IMR-90 (cell line): Measurements from ENCODE around the gene ACAP1. TPM values are rescaled to one million over a fixed set of nuclear protein-coding genes. Genes with fewer than 3 reads are reported as not detected.

Source experiments
- ATAC-seq: fragments of 200-7000 bp; cut with Tn5 transposase; 2 replicates; pipeline ENCODE4 v1.9.1; 2020; ENCODE audit warnings: low read depth, mild to moderate bottlenecking, moderate library complexity
- BruUV-seq: library from RNA; stranded (reverse); fragments of 400-500 nt; replicated peaks from 2 replicates; lab custom pipeline; 2021; lab: Mats Ljungman, UMichigan
- CTCF ChIA-PET: fragments of 300-600 bp; formaldehyde crosslinking; extraction: SDS; loops from one replicate; lab custom pipeline; 2021; ENCODE audit warnings: antibody characterized with exemption; lab: Yijun Ruan, JAX
- POLR2A ChIA-PET: fragments of 300-600 bp; sonication (Branson Sonifier 250); formaldehyde crosslinking; loops from one replicate; lab custom pipeline; 2022; ENCODE audit warnings: antibody characterized with exemption; ENCODE audit not compliant: unreplicated experiment; lab: Charles Lee
- DNase-seq: peaks from one replicate; pipeline ENCODE4 v3.0.0; 2013
- H2AFZ ChIP-seq: replicated peaks from 2 replicates; pipeline ENCODE3; 2013; ENCODE audit warnings: low read length, mild to moderate bottlenecking; ENCODE audit not compliant: poor library complexity
- H2AK5ac ChIP-seq: 2 replicates; pipeline ENCODE4 v1.6.1; 2013; ENCODE audit warnings: low read depth, low read length, inconsistent platforms
- H2AK9ac ChIP-seq: replicated peaks from 2 replicates; pipeline ENCODE3; 2013; ENCODE audit warnings: mild to moderate bottlenecking, low read depth, low read length, moderate library complexity; ENCODE audit not compliant: poor library complexity
- H2BK120ac ChIP-seq: 2 replicates; pipeline ENCODE4 v1.6.1; 2013; ENCODE audit warnings: low read depth, low read length, inconsistent platforms
- H2BK15ac ChIP-seq: 3 replicates; pipeline ENCODE4 v1.6.1; 2013; ENCODE audit warnings: low read depth, low read length, inconsistent platforms
- H2BK20ac ChIP-seq: 2 replicates; pipeline ENCODE4 v1.6.1; 2013; ENCODE audit warnings: low read depth, mild to moderate bottlenecking, inconsistent platforms, low read length, moderate library complexity
- H2BK5ac ChIP-seq: 2 replicates; pipeline ENCODE4 v1.6.1; 2013; ENCODE audit warnings: mild to moderate bottlenecking, low read depth, low read length, inconsistent platforms; ENCODE audit not compliant: poor library complexity, severe bottlenecking
- H3K14ac ChIP-seq: replicated peaks from 2 replicates; pipeline ENCODE4 v1.6.1; 2013; ENCODE audit warnings: low read depth, low read length, inconsistent platforms
- H3K18ac ChIP-seq: 2 replicates; pipeline ENCODE4 v1.6.1; 2013; ENCODE audit warnings: low read depth, low read length, control low read depth
- H3K23ac ChIP-seq: 2 replicates; pipeline ENCODE4 v1.6.1; 2013; ENCODE audit warnings: low read depth, low read length, inconsistent platforms
- H3K27ac ChIP-seq: 2 replicates; pipeline ENCODE4 v1.5.1; 2013; ENCODE audit warnings: mild to moderate bottlenecking, control low read depth, low read length; ENCODE audit not compliant: insufficient read depth
- H3K27me3 ChIP-seq: 2 replicates; pipeline ENCODE4 v1.6.1; 2013; ENCODE audit warnings: low read length; ENCODE audit not compliant: control insufficient read depth, insufficient read depth
- H3K36me3 ChIP-seq: 2 replicates; pipeline ENCODE4 v1.6.1; 2013; ENCODE audit warnings: low read length, mixed read lengths; ENCODE audit not compliant: control insufficient read depth, insufficient read depth
- H3K4ac ChIP-seq: 2 replicates; pipeline ENCODE4 v1.6.1; 2013; ENCODE audit warnings: low read depth, low read length, inconsistent platforms
- H3K4me1 ChIP-seq: 2 replicates; pipeline ENCODE4 v1.6.1; 2013; ENCODE audit warnings: low read length, mixed read lengths; ENCODE audit not compliant: control insufficient read depth, insufficient read depth
- H3K4me2 ChIP-seq: 2 replicates; pipeline ENCODE4 v1.6.1; 2013; ENCODE audit warnings: low read depth, mild to moderate bottlenecking, control low read depth, low read length, moderate library complexity
- H3K4me3 ChIP-seq: 2 replicates; pipeline ENCODE4 v1.5.1; 2013; ENCODE audit warnings: low read depth, mild to moderate bottlenecking, control low read depth, low read length, moderate library complexity; ENCODE audit not compliant: insufficient read depth
- H3K56ac ChIP-seq: 2 replicates; pipeline ENCODE4 v1.6.1; 2013; ENCODE audit warnings: low read length, inconsistent platforms; ENCODE audit not compliant: insufficient read depth; ENCODE audit errors: extremely low read depth
- H3K79me1 ChIP-seq, 2 experiments: 2 replicates each; pipeline ENCODE4 v1.6.1; 2013; ENCODE audit warnings: low read length in 2 of 2, inconsistent platforms in 1 of 2, low read depth in 1 of 2
- H3K9ac ChIP-seq: 2 replicates; pipeline ENCODE4 v1.6.1; 2013; ENCODE audit warnings: low read depth, low read length, control low read depth
- H3K9me1 ChIP-seq: 2 replicates; pipeline ENCODE4 v1.6.1; 2013; ENCODE audit warnings: low read length, inconsistent platforms; ENCODE audit not compliant: insufficient read depth
- H3K9me3 ChIP-seq: 2 replicates; pipeline ENCODE4 v1.6.1; 2013; ENCODE audit warnings: low read length; ENCODE audit not compliant: control insufficient read depth, insufficient read depth
- H4K20me1 ChIP-seq: 2 replicates; pipeline ENCODE4 v1.6.1; 2013; ENCODE audit warnings: low read length, inconsistent platforms; ENCODE audit not compliant: insufficient read depth
- H4K5ac ChIP-seq: 2 replicates; pipeline ENCODE4 v1.6.1; 2013; ENCODE audit warnings: mild to moderate bottlenecking, low read depth, low read length, control low read depth
- H4K8ac ChIP-seq, 2 experiments: 2 replicates each; pipeline ENCODE4 v1.6.1; 2013; ENCODE audit warnings: low read depth in 2 of 2, low read length in 2 of 2, control low read depth in 1 of 2, inconsistent platforms in 1 of 2
- H4K91ac ChIP-seq: 2 replicates; pipeline ENCODE4 v1.6.1; 2013; ENCODE audit warnings: low read depth, low read length, inconsistent platforms; ENCODE audit not compliant: insufficient read depth
- BHLHE40 ChIP-seq: fragments of 150-350 bp; IDR thresholded peaks from 2 replicates; pipeline ENCODE4 v1.6.1; 2016; ENCODE audit warnings: mild to moderate bottlenecking, low read depth, low read length
- CEBPB ChIP-seq: IDR thresholded peaks from 2 replicates; pipeline ENCODE4 v1.6.1; 2012; ENCODE audit warnings: low read depth, low read length, improper control_type of control experiment
- ELK1 ChIP-seq: fragments of 150-350 bp; IDR thresholded peaks from 2 replicates; pipeline ENCODE4 v1.6.1; 2016; ENCODE audit warnings: low read depth, mild to moderate bottlenecking, low read length, moderate library complexity, borderline replicate concordance
- FOS ChIP-seq: fragments of 150-350 bp; IDR thresholded peaks from 2 replicates; pipeline ENCODE4 v1.6.1; 2016; ENCODE audit warnings: low read depth, low read length
- MAFK ChIP-seq: IDR thresholded peaks from 2 replicates; pipeline ENCODE4 v1.6.1; 2012; ENCODE audit warnings: low read depth, low read length, improper control_type of control experiment
- MAZ ChIP-seq: IDR thresholded peaks from 2 replicates; pipeline ENCODE4 v1.6.1; 2012; ENCODE audit warnings: low read depth, mild to moderate bottlenecking, low read length, improper control_type of control experiment, moderate library complexity, borderline replicate concordance
- MXI1 ChIP-seq: IDR thresholded peaks from 2 replicates; pipeline ENCODE4 v1.6.1; 2012; ENCODE audit warnings: low read depth, mild to moderate bottlenecking, low read length, moderate library complexity, borderline replicate concordance
- POLR2A ChIP-seq: IDR thresholded peaks from 2 replicates; pipeline ENCODE4 v1.6.1; 2012; ENCODE audit warnings: mild to moderate bottlenecking, low read depth, low read length
- RCOR1 ChIP-seq: IDR thresholded peaks from 2 replicates; pipeline ENCODE4 v1.6.1; 2012; ENCODE audit warnings: mild to moderate bottlenecking, low read length, improper control_type of control experiment; ENCODE audit not compliant: insufficient replicate concordance
- RFX5 ChIP-seq: IDR thresholded peaks from 2 replicates; pipeline ENCODE4 v1.8.0; 2012; ENCODE audit warnings: low read depth, mild to moderate bottlenecking, low read length, moderate library complexity
- SMC3 ChIP-seq: fragments of 150-350 bp; IDR thresholded peaks from 2 replicates; pipeline ENCODE4 v1.6.1; 2016; ENCODE audit warnings: low read depth, mild to moderate bottlenecking, antibody characterized with exemption, low read length, moderate library complexity
- WGBS, 2 experiments: methylation state at CpG; one replicate each; pipeline versions ENCODE4 v1.1.5 to v1.1.7; 2013; ENCODE audit warnings: missing lambda C conversion rate in 2 of 2; ENCODE audit not compliant: insufficient read length in 1 of 2; ENCODE audit errors: extremely low coverage in 2 of 2; 5-methylcytosine and 5-hydroxymethylcytosine counted together
- dilution Hi-C: fragments of 300-500 bp; cut with HindIII; formaldehyde crosslinking; loops from one replicate; pipeline ENCODE4 v1.14.3; 2018; ENCODE audit warnings: low sequenced_read_pairs; ENCODE audit not compliant: unreplicated experiment
- in situ Hi-C: fragments of 300-500 bp; cut with MboI; formaldehyde crosslinking; loops from 3 replicates; pipeline ENCODE4 v1.14.3; 2019; ENCODE audit warnings: low sequenced_read_pairs, inconsistent platforms, mixed read lengths
- intact Hi-C: fragments of 100-400 bp; cut with micrococcal nuclease; formaldehyde crosslinking; loops from 2 replicates; pipeline ENCODE4 v1.10.0; 2022
- polyA plus RNA-seq, 3 experiments: library from polyadenylated mRNA; depleted of rRNA; stranded (reverse); fragments of >200 nt; gene quantifications; 2 replicates each; pipeline ENCODE4 v1.2.3, GENCODE V29; 2012; ENCODE audit warnings: low replicate concordance in 1 of 3
- total RNA-seq: library from RNA; depleted of rRNA; stranded (reverse); fragments of >200 nt; gene quantifications from 2 replicates; pipeline ENCODE4 v1.2.3, GENCODE V29; 2012
- TF ChIP-seq, protein P1 (sequence below): fragments of 150-350 bp; IDR thresholded peaks from 2 replicates; pipeline ENCODE4 v1.6.1; 2017; ENCODE audit warnings: mild to moderate bottlenecking, antibody characterized with exemption, low read length, low read depth

The ACAP1 gene
- total and polyA plus RNA-seq, 2 of the 4 experiments (the other 2 are of a cell fraction), result under 0.01 to 2.1 TPM

DNA sequence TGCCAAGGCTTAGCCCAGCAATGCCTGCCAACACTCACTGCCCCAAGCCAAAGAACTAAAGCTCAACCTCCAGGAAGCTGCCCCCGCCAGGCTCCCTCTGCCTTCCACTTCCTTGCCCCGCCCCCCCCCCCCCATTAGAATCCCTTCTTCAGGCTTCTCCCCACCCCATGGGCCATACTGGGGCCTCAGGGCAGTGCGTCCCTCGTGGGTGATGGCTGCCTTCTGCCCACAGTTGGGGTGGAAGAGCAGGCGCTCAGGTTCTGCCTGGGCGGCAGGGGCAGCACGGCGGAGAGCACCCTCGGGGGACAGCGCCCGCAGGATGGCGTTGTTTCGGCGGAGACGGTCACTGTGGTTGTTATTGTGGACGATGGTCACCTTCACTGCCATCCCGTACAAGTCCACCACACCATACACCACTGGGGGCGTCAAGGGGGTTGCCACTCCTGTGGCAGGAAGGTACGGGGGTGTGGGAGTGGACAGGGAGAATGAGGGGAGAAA, 11.2 kb upstream of the ACAP1 start:
- Histone ChIP-seq H3K9ac (no peak overlapping the region), H3K27me3 (no peaks in the 10 kb centered on the region), H3K36me3 (peaks cover 56% of the 10 kb centered on the region), H3K56ac (no peak overlapping the region), H3K14ac (no peak overlapping the region), H4K5ac (no peak overlapping the region), H3K4me3 (no peak overlapping the region), H4K8ac (no peak overlapping the region), H3K9me1 (peaks cover 6% of the 10 kb centered on the region; the same call in 1 of the 2 replicates), H4K20me1 (peaks cover 7% of the 10 kb centered on the region), H2BK5ac (no peak overlapping the region), H2AK9ac (no peak overlapping the region), H2AK5ac (no peak overlapping the region), H3K27ac (no peak overlapping the region), H3K4ac (no peak overlapping the region), H3K79me1 (peaks cover 10 to 29% of the 10 kb centered on the region in 2 experiments; a peak in 3 of 4 replicates), H3K9me3 (no peaks in the 10 kb centered on the region), H3K4me2 (no peak overlapping the region), H2BK20ac (no peak overlapping the region), H3K23ac (no peak overlapping the region), H3K18ac (no peak overlapping the region), H4K91ac (no peak overlapping the region), H2BK120ac (no peak overlapping the region), H2BK15ac (no peak overlapping the region), H2AFZ (peak overlapping the region; percentile 15), H3K4me1 (0 out of 2 replicates have a peak, but pooled peaks cover 2% of the 10 kb centered on the region)
- intact Hi-C loops (loop anchor here (10.0 kb wide), 1 partner anchor 240 kb away; the partner anchor contains the start of gene SENP3), in situ Hi-C loops (no loop called here), dilution Hi-C loops (no loop called here)
- BruUV-seq, result no TSS peak
- ChIA-PET POLR2A (no interaction called here), CTCF (no interaction called here)
- no peak for ATAC-seq
- no CpG with 5 or more reads among the region's 19 CpGs for WGBS, 2 experiments
- DNase-seq, result no peak
- TF ChIP-seq, protein P1, sequence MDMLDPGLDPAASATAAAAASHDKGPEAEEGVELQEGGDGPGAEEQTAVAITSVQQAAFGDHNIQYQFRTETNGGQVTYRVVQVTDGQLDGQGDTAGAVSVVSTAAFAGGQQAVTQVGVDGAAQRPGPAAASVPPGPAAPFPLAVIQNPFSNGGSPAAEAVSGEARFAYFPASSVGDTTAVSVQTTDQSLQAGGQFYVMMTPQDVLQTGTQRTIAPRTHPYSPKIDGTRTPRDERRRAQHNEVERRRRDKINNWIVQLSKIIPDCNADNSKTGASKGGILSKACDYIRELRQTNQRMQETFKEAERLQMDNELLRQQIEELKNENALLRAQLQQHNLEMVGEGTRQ, result no peak
- TF ChIP-seq BHLHE40 (no peak), RCOR1 (no peak), MAFK (no peak), CEBPB (no peak), MXI1 (no peak), FOS (no peak), RFX5 (no peak), SMC3 (no peak), POLR2A (no peak), MAZ (no peak), ELK1 (no peak)
